ENCODE data around the gene S100A8. TPM values are rescaled to one million over a fixed set of nuclear protein-coding genes. Genes with fewer than 3 reads are reported as not detected.

The S100A8 gene
- total RNA-seq, 1 donor from 2014 or later: 674 TPM

GRCh38 chr1:153392822-153393221, 1.9 kb upstream of the S100A8 start:
- no peak for DNase-seq (ENCODE audit: low spot score)

GRCh38 chr1:153392258-153392657, 1.4 kb upstream of the S100A8 start:
- DNase-seq (ENCODE audit: low spot score): no peak

GRCh38 chr1:153389973-153390879, 647 bp downstream of the S100A8 start:
- no peak for DNase-seq (ENCODE audit: low spot score)

- no peak for DNase-seq (ENCODE audit: low spot score)
Observed at GRCh38 chr1:153389401-153389800, 1.5 kb downstream of the S100A8 start.

- no peak for DNase-seq (ENCODE audit: low spot score)
Observed at GRCh38 chr1:153387785-153388184, 3.1 kb downstream of the S100A8 start.

GRCh38 chr1:153387001-153387400, 3.9 kb downstream of the S100A8 start:
- DNase-seq (ENCODE audit: low spot score): no peak

GRCh38 chr1:153386500-153386901, 4.4 kb downstream of the S100A8 start:
- DNase-seq (ENCODE audit: low spot score): no peak

GRCh38 chr1:153384958-153385580, 5.8 kb downstream of the S100A8 start:
- no peak for DNase-seq (ENCODE audit: low spot score)

GRCh38 chr1:153380711-153381110, 10.2 kb downstream of the S100A8 start:
- no peak for DNase-seq (ENCODE audit: low spot score)

- no peak for DNase-seq (ENCODE audit: low spot score)
Observed at GRCh38 chr1:153379591-153379990, 11.3 kb downstream of the S100A8 start.

- no peak for DNase-seq (ENCODE audit: low spot score)
Observed at GRCh38 chr1:153375511-153375910, 15.4 kb downstream of the S100A8 start, which contains the start of gene S100A12. TSS of gene S100A12 (minus strand) at chr1:153375621. CDS start at chr1:153374592, 1,029 bp downstream.

- DNase-seq (ENCODE audit: low spot score): no peak
Observed at GRCh38 chr1:153374071-153374470, 16.8 kb downstream of the S100A8 start.

GRCh38 chr1:153372571-153372970, 18.3 kb downstream of the S100A8 start:
- DNase-seq (ENCODE audit: low spot score): no peak

GRCh38 chr1:153371231-153371630, 19.6 kb downstream of the S100A8 start:
- DNase-seq (ENCODE audit: low spot score): no peak

GRCh38 chr1:153370146-153370545, 20.7 kb downstream of the S100A8 start:
- no peak for DNase-seq (ENCODE audit: low spot score)

- DNase-seq (ENCODE audit: low spot score): no peak
Observed at GRCh38 chr1:153368495-153368894, 22.4 kb downstream of the S100A8 start.

- DNase-seq (ENCODE audit: low spot score): no peak
Observed at GRCh38 chr1:153367090-153367489, 23.8 kb downstream of the S100A8 start.

- no peak for DNase-seq (ENCODE audit: low spot score)
Observed at GRCh38 chr1:153366261-153366660, 24.6 kb downstream of the S100A8 start.

GRCh38 chr1:153365696-153366095, 25.2 kb downstream of the S100A8 start:
- no peak for DNase-seq (ENCODE audit: low spot score)

GRCh38 chr1:153364766-153365666, 25.9 kb downstream of the S100A8 start:
- no peak for DNase-seq (ENCODE audit: low spot score)

- no peak for DNase-seq (ENCODE audit: low spot score)
Observed at GRCh38 chr1:153364156-153364555, 26.7 kb downstream of the S100A8 start.
